Spleen (tissue), 7 donors: Measurements from ENCODE around the gene SV2C.

ENCODE experiments used
- CTCF ChIP-seq, 11 experiments: fragments of 200-600 bp in 7 of 11; fragments of 450-650 bp in 4 of 11; sonication (generic) in 4 of 11; IDR thresholded peaks in 8 of 11; conservative IDR thresholded peaks in 3 of 11; 1 replicate in 7 of 11; 2 replicates in 4 of 11; pipeline versions ENCODE4 v1.4.0 to v1.8.0; 2016 to 2021; ENCODE audit warnings: antibody characterized with exemption in 11 of 11, inconsistent platforms in 4 of 11, mild to moderate bottlenecking in 1 of 11
- POLR2AphosphoS5 ChIP-seq, 3 donors: sonication (generic); formaldehyde crosslinking; IDR thresholded peaks; one replicate each; pipeline ENCODE4 v1.5.1; 2017; ENCODE audit warnings: antibody characterized with exemption in 3 of 3
- donor health status: DM: no; HTN: no; CAD: no; lungs with moderate emphysema.
- donor health status: DM: no; HTN: no; CAD: no.
- donor health status: DM: no; HTN: no; CAD: no.

DNA sequence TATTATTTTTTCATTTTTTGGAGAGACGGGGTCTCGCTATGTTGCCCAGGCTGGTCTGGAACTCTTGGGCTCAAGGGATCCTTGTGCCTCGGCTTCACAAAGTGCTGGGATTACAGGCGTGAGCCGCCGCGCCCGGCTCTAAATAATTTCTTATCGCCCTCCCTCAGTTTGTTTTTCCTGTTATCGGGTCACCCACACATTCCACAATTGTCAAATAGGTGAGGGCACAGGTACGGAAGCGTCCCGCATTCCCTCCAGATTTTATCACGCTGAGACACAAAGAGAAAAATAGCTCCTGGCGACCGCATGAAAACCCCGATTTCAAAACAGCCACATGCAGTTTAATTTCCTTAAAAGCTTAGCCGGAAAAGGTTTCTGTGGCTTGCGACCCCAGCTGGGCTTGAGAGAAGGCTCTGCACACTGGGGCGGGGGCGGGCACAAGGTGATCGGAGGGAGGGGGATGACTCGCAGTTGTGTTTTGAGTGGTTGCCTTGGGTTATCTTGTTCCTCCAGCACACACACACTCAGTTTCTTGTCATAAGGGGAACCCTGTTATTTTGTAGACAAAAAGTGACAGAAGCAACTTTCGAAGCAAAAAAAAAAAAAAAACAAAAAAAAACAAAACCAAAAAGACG is 319.2 kb downstream of the SV2C start:
- TF ChIP-seq CTCF (IDR thresholded peaks at IDR 0.05 in 8 of 11, conservative IDR thresholded peaks at IDR 0.05 in 3 of 11) (no peak), POLR2AphosphoS5 (IDR thresholded peaks at IDR 0.05) (no peak)
